ELF-1 (cell line): ENCODE results near the gene OVOL2.

Source experiments
- DNase-seq: peaks from one replicate; pipeline ENCODE4 v3.0.0-alpha.2; 2016; ENCODE audit warnings: low read depth, low spot score

The OVOL2 gene

DNA sequence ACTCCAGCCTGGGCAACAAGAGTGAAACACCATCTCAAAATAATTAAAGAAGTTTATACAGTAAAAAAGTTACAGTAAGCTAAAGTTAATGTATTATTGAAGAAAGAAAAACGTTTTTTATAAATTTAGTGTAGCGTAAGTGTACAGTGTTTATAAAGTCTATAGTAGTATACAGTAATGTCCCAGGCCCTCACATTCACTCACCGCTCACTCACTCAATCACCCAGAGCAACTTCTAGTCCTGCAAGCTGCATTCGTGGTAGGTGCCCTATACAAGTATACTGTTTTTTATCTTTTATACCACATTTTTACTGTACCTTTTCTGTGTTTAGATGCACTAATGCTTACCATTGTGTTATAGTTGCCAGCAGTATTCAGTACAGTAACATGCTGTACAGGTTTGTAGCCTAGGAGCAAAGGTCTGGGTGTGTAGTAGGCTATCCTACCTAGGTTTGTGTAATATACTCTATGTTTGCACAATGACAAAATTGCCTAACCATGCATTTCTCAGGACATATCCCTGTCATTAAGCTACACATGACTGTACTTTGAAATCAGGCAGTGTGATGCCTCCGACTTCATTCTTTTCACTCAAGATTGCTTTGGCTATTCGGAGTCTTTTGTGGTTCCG lies 72.2 kb downstream of the OVOL2 start:
- DNase-seq, result no peak

DNA sequence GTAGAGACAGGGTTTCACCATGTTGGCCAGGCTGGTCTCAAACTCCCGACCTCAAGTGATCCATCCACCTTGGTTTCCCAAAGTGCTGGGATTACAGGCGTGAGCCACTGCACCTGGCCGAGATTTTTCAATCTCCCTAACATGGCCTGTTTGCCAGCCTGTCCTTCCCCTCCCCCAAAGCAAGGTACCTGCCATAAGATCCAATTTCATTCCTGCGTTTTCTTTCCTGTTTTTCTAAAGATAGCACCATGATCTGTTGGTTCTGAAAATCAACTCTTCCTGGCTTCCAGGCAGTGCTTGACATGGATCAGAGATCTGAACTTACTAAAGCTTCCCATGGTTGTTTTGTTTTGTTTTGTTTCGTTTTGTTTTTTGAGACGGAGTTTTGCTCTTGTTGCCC lies 81.4 kb downstream of the OVOL2 start:
- no peak for DNase-seq
